Liver (tissue), 9 donors: Measurements from ENCODE around the gene GUCY1B1. TPM values are rescaled to one million over a fixed set of nuclear protein-coding genes. Genes with fewer than 3 reads are reported as not detected.

ENCODE experiments used
- DNase-seq: peaks from one replicate; pipeline ENCODE4 v3.0.0-alpha.2; 2017; ENCODE audit warnings: low spot score
- H3K27ac ChIP-seq, 2 donors: one replicate each; pipeline ENCODE4 v1.7.0; 2013; ENCODE audit warnings: inconsistent platforms in 2 of 2, low read length in 2 of 2, control low read depth in 1 of 2, low read depth in 1 of 2, mild to moderate bottlenecking in 1 of 2
- H3K27me3 ChIP-seq, 4 donors: one replicate each; pipeline versions ENCODE4 v1.6.1 to v1.7.0; 2013; ENCODE audit warnings: low read length in 3 of 4, inconsistent platforms in 1 of 4, mild to moderate bottlenecking in 1 of 4, moderate library complexity in 1 of 4; ENCODE audit not compliant: control insufficient read depth in 4 of 4, insufficient read depth in 4 of 4
- H3K36me3 ChIP-seq, 4 donors: one replicate each; pipeline versions ENCODE4 v1.6.1 to v1.7.0; 2013; ENCODE audit warnings: low read length in 3 of 4, mild to moderate bottlenecking in 3 of 4, low read depth in 1 of 4, moderate library complexity in 1 of 4; ENCODE audit not compliant: control insufficient read depth in 4 of 4, insufficient read depth in 3 of 4
- H3K4me1 ChIP-seq, 4 donors: one replicate each; pipeline versions ENCODE4 v1.6.1 to v1.7.0; 2013; ENCODE audit warnings: low read length in 3 of 4, mild to moderate bottlenecking in 3 of 4, moderate library complexity in 1 of 4; ENCODE audit not compliant: control insufficient read depth in 4 of 4, insufficient read depth in 4 of 4
- H3K4me3 ChIP-seq, 3 donors: one replicate each; pipeline versions ENCODE4 v1.6.1 to v1.7.0; 2013; ENCODE audit warnings: low read length in 3 of 3, control low read depth in 1 of 3, low read depth in 1 of 3, mild to moderate bottlenecking in 1 of 3
- H3K9ac ChIP-seq, 2 donors: one replicate each; pipeline ENCODE4 v1.7.0; 2013; ENCODE audit warnings: low read length in 2 of 2, mild to moderate bottlenecking in 2 of 2, moderate library complexity in 2 of 2, control low read depth in 1 of 2, low read depth in 1 of 2
- H3K9me3 ChIP-seq, 4 donors: one replicate each; pipeline versions ENCODE4 v1.6.1 to v1.7.0; 2013; ENCODE audit warnings: low read length in 3 of 4; ENCODE audit not compliant: control insufficient read depth in 4 of 4
- ATF3 ChIP-seq: IDR thresholded peaks from 2 replicates; pipeline ENCODE4 v1.6.1; 2016; ENCODE audit warnings: antibody characterized with exemption
- EGR1 ChIP-seq, 2 donors: IDR thresholded peaks; 2 replicates each; pipeline ENCODE4 v1.6.1; 2016 to 2018; ENCODE audit warnings: antibody characterized with exemption in 2 of 2, low read depth in 2 of 2
- FOXA1 ChIP-seq: IDR thresholded peaks from 2 replicates; pipeline ENCODE4 v1.6.1; 2016; ENCODE audit warnings: antibody characterized with exemption
- FOXA2 ChIP-seq: IDR thresholded peaks from 2 replicates; pipeline ENCODE4 v1.6.1; 2016; ENCODE audit warnings: antibody characterized with exemption
- GABPA ChIP-seq, 2 donors: IDR thresholded peaks in 1 of 2; conservative IDR thresholded peaks in 1 of 2; 2 replicates each; pipeline ENCODE4 v1.6.1; 2016; ENCODE audit warnings: antibody characterized with exemption in 2 of 2, mild to moderate bottlenecking in 1 of 2, moderate library complexity in 1 of 2
- HNF4A ChIP-seq, 2 donors: conservative IDR thresholded peaks; 2 replicates each; pipeline ENCODE4 v1.6.1; 2016; ENCODE audit warnings: antibody characterized with exemption in 2 of 2, mild to moderate bottlenecking in 2 of 2
- HNF4G ChIP-seq: IDR thresholded peaks from 2 replicates; pipeline ENCODE4 v1.6.1; 2016; ENCODE audit warnings: antibody characterized with exemption
- JUND ChIP-seq, 2 donors: IDR thresholded peaks; 2 replicates each; pipeline ENCODE4 v1.6.1; 2016; ENCODE audit warnings: antibody characterized with exemption in 2 of 2
- MAX ChIP-seq: IDR thresholded peaks from 2 replicates; pipeline ENCODE4 v1.6.1; 2016; ENCODE audit warnings: antibody characterized with exemption
- NR2F2 ChIP-seq: IDR thresholded peaks from 2 replicates; pipeline ENCODE4 v1.6.1; 2016; ENCODE audit warnings: antibody characterized with exemption
- RAD21 ChIP-seq, 2 donors: IDR thresholded peaks; 2 replicates each; pipeline ENCODE4 v1.6.1; 2016; ENCODE audit warnings: antibody characterized with exemption in 2 of 2, mild to moderate bottlenecking in 2 of 2
- REST ChIP-seq: IDR thresholded peaks from 2 replicates; pipeline ENCODE4 v1.6.1; 2016; ENCODE audit warnings: antibody characterized with exemption, mild to moderate bottlenecking
- RXRA ChIP-seq, 2 donors: IDR thresholded peaks; 2 replicates each; pipeline ENCODE4 v1.6.1; 2017 to 2018; ENCODE audit warnings: antibody characterized with exemption in 2 of 2, mild to moderate bottlenecking in 1 of 2
- SP1 ChIP-seq: IDR thresholded peaks from 2 replicates; pipeline ENCODE4 v1.6.1; 2018; ENCODE audit warnings: antibody characterized with exemption, mild to moderate bottlenecking
- TAF1 ChIP-seq: conservative IDR thresholded peaks from 2 replicates; pipeline ENCODE4 v1.6.1; 2016; ENCODE audit warnings: antibody characterized with exemption, mild to moderate bottlenecking
- YY1 ChIP-seq: IDR thresholded peaks from 2 replicates; pipeline ENCODE4 v1.6.1; 2016; ENCODE audit warnings: antibody characterized with exemption, mild to moderate bottlenecking
- WGBS: extraction: QIAGEN DNeasy Blood & Tissue Kit; methylation state at CpG from one replicate; pipeline ENCODE4 v1.1.7; 2013; 5-methylcytosine and 5-hydroxymethylcytosine counted together
- polyA plus RNA-seq, 2 donors: library from polyadenylated mRNA; stranded (reverse) in 1 of 2; unstranded in 1 of 2; fragments of 200-250 nt in 1 of 2; fragments of >200 nt in 1 of 2; fragmentation: Nextera tagmentation in 1 of 2; extraction: Ambion mirVana in 1 of 2; gene quantifications; one replicate each; pipeline versions ENCODE4 v1.2.1 to v1.2.3, GENCODE V29; 2013 to 2015
- total RNA-seq, 2 donors: library from RNA; depleted of rRNA; stranded (reverse); fragments of >200 nt; gene quantifications; one replicate each; pipeline ENCODE4 v1.2.3, GENCODE V29; 2014
- TF ChIP-seq, protein P1 (sequence below): fragments of 150-350 bp; IDR thresholded peaks from 2 replicates; pipeline ENCODE4 v1.5.1; 2017; ENCODE audit warnings: improper control_type of control experiment, low read depth, low read length; ENCODE audit not compliant: missing input control
- TF ChIP-seq, protein P2 (sequence below): IDR thresholded peaks from 2 replicates; pipeline ENCODE4 v1.6.1; 2016; ENCODE audit warnings: antibody characterized with exemption
- donor health status: healthy.
- donor health status: healthy.
- donor health status: healthy.
- donor health status: healthy.
- donor health status: healthy.

The GUCY1B1 gene
- total RNA-seq (1 to 10 TPM; 4.9 to 6.7 TPM), polyA plus RNA-seq (1 to 10 TPM; 2.6 to 2.7 TPM)

DNA sequence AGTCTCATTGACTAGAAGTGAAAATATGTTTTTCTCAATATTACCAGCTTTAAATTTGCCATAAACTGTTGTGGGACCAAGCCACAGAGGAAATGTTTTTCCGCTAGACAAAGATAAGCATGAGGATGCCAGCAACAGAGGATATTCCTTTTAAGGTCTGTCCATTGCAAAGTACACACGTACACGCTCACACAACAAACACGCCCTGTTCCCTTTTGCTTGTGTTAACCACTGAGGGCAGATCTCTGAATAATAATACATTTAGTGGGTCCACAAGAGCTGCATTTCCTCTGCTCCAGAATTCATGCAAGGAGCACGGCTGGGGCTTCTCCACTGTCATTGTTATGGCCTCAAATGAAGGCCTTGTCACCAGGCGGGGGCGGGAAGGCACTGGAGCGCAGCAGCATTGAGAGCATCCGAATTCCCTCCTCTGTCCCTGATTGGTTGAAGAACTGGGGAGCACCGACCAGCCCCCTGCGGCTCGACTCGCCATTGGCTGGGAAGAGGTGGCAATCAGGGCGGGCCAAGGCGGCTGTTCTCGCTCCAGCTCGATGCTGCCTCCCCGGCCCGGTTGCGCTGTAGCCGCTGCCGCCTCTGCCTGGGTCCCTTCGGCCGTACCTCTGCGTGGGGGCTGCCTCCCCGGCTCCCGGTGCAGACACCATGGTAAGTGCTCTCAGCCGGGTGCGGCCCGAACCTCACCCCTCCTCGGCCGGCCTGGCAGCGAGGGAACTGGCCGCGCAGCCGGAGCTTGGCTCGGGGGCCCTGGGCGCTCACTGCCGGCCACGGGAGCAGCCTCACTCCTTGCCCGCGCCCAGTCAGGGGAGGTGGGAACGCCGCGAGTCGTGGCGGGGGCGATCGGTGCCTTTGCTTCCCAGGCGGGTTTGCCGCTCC lies at the start of gene GUCY1B1:
GUCY1B1 (plus strand) TSS at position 541 of the 891 bp plus-strand sequence; CDS start at position 661, 120 bp downstream.
- no peak within 1 kb of the TSS for H3K9ac ChIP-seq
- peak within 1 kb of the TSS; percentile 67 to 75 (median 70) for H3K4me3 ChIP-seq
- peak; percentile 73 for DNase-seq
- H3K27me3 ChIP-seq = no peaks in the 10 kb centered on the region
- H3K9me3 ChIP-seq = no peaks in the 10 kb centered on the region
- 14% methylated on average over 51 of the region's 51 CpGs for WGBS
- H3K36me3 ChIP-seq = no peaks in the 10 kb centered on the region
- H3K27ac ChIP-seq = peak within 1 kb of the TSS; percentile 74 to 77
- peaks cover 0 to 6% (median 5%) of the 10 kb centered on the region in 4 donors for H3K4me1 ChIP-seq
- peak; percentile 82 for TF ChIP-seq SP1
- TF ChIP-seq RXRA (IDR thresholded peaks at IDR 0.05) = no peak
- no peak for TF ChIP-seq FOXA2
- no peak for TF ChIP-seq TAF1
- TF ChIP-seq MAX = no peak
- TF ChIP-seq RAD21 (IDR thresholded peaks at IDR 0.05) = peak; percentile 55 to 57
- no peak for TF ChIP-seq HNF4G
- TF ChIP-seq, protein P1, sequence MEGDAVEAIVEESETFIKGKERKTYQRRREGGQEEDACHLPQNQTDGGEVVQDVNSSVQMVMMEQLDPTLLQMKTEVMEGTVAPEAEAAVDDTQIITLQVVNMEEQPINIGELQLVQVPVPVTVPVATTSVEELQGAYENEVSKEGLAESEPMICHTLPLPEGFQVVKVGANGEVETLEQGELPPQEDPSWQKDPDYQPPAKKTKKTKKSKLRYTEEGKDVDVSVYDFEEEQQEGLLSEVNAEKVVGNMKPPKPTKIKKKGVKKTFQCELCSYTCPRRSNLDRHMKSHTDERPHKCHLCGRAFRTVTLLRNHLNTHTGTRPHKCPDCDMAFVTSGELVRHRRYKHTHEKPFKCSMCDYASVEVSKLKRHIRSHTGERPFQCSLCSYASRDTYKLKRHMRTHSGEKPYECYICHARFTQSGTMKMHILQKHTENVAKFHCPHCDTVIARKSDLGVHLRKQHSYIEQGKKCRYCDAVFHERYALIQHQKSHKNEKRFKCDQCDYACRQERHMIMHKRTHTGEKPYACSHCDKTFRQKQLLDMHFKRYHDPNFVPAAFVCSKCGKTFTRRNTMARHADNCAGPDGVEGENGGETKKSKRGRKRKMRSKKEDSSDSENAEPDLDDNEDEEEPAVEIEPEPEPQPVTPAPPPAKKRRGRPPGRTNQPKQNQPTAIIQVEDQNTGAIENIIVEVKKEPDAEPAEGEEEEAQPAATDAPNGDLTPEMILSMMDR = peak; percentile 27
- TF ChIP-seq JUND (IDR thresholded peaks at IDR 0.05) = no peak
- no peak for TF ChIP-seq HNF4A (conservative IDR thresholded peaks at IDR 0.05)

DNA sequence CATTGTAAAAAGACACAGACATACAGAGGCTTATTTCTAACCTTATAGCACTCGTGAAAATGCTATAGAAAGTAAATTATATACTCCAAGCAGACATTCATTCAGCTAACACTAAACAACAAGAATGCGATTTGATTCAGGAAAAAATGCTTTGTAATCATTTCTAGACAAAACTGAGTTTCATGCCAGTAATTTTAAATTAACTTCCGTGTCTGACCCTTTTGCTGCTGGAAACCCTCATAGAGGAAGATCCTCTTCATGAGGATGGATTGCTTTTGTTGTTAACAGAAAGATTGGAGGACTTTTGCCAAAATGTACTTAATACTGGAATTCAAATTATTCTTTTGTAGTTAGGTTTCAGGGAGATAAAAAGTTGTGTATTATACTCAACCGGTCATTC lies 48.9 kb upstream of the GUCY1B1 start:
- no peak overlapping the region for H3K27ac ChIP-seq

More for the DNA sequence above, 48.9 kb upstream of the GUCY1B1 start:
- no peak overlapping the region for H3K9ac ChIP-seq
- no peak overlapping the region for H3K4me3 ChIP-seq
- DNase-seq = no peak
- 73% methylated on average over 4 of the region's 4 CpGs for WGBS
- peaks cover 0 to 9% (median 4%) of the 10 kb centered on the region in 4 donors for H3K4me1 ChIP-seq
- H3K27me3 ChIP-seq = no peaks in the 10 kb centered on the region
- no peaks in the 10 kb centered on the region for H3K36me3 ChIP-seq
- no peaks in the 10 kb centered on the region for H3K9me3 ChIP-seq
- TF ChIP-seq FOXA1 (no peak), GABPA (IDR thresholded peaks at IDR 0.05 in 1 of 2, conservative IDR thresholded peaks at IDR 0.05 in 1 of 2) (no peak), ATF3 (no peak), REST (no peak), JUND (IDR thresholded peaks at IDR 0.05) (no peak), SP1 (no peak), RXRA (IDR thresholded peaks at IDR 0.05) (no peak), EGR1 (IDR thresholded peaks at IDR 0.05; ENCODE audit: low read depth in 2 of 2) (no peak), HNF4A (conservative IDR thresholded peaks at IDR 0.05) (no peak), YY1 (no peak), FOXA2 (no peak), HNF4G (no peak), NR2F2 (no peak), MAX (no peak), RAD21 (IDR thresholded peaks at IDR 0.05) (no peak), TAF1 (no peak)
- TF ChIP-seq, protein P2, sequence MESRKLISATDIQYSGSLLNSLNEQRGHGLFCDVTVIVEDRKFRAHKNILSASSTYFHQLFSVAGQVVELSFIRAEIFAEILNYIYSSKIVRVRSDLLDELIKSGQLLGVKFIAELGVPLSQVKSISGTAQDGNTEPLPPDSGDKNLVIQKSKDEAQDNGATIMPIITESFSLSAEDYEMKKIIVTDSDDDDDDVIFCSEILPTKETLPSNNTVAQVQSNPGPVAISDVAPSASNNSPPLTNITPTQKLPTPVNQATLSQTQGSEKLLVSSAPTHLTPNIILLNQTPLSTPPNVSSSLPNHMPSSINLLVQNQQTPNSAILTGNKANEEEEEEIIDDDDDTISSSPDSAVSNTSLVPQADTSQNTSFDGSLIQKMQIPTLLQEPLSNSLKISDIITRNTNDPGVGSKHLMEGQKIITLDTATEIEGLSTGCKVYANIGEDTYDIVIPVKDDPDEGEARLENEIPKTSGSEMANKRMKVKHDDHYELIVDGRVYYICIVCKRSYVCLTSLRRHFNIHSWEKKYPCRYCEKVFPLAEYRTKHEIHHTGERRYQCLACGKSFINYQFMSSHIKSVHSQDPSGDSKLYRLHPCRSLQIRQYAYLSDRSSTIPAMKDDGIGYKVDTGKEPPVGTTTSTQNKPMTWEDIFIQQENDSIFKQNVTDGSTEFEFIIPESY = no peak
- TF ChIP-seq, protein P1 = no peak
